HEK293 (cell line): Measurements from ENCODE around the gene CYP39A1.

Experiments used
- CTCF ChIA-PET: fragments of 350-600 bp; formaldehyde crosslinking; extraction: SDS; loops from one replicate; lab custom pipeline; 2021; ENCODE audit warnings: antibody characterized with exemption; lab: Yijun Ruan, JAX
- POLR2A ChIA-PET: fragments of 300-600 bp; formaldehyde crosslinking; extraction: SDS; loops from one replicate; lab custom pipeline; 2020; ENCODE audit warnings: antibody characterized with exemption, inconsistent platforms; lab: Yijun Ruan, JAX
- H3K27ac ChIP-seq: fragments of 200-500 bp; sonication (Bioruptor generic); 2 replicates; pipeline ENCODE4 v1.5.1; 2014; ENCODE audit warnings: low read depth, low read length, control low read depth, inconsistent platforms; ENCODE audit errors: extremely low read depth
- H3K36me3 ChIP-seq, 2 experiments: fragments of 200-500 bp in 1 of 2; sonication (Bioruptor generic) in 1 of 2; 1 replicate in 1 of 2; 2 replicates in 1 of 2; pipeline ENCODE4 v1.5.1; 2014 to 2017; ENCODE audit warnings: inconsistent platforms in 2 of 2, low read length in 2 of 2; ENCODE audit not compliant: control insufficient read depth in 2 of 2, insufficient read depth in 1 of 2
- H3K4me1 ChIP-seq: fragments of 200-500 bp; sonication (Bioruptor generic); 2 replicates; pipeline ENCODE4 v1.5.1; 2014; ENCODE audit warnings: mild to moderate bottlenecking, low read length, inconsistent platforms; ENCODE audit not compliant: control insufficient read depth, insufficient read depth
- H3K4me3 ChIP-seq: 2 replicates; pipeline ENCODE4 v1.5.1; 2011; ENCODE audit warnings: low read depth, mild to moderate bottlenecking, control low read depth, low read length, moderate library complexity
- H3K9me3 ChIP-seq: fragments of 200-500 bp; sonication (Bioruptor generic); 2 replicates; pipeline ENCODE4 v1.5.1; 2014; ENCODE audit warnings: low read depth, low read length, inconsistent platforms; ENCODE audit not compliant: control insufficient read depth, insufficient read depth
- GFI1B ChIP-seq: fragments of 450-650 bp; formaldehyde crosslinking; IDR thresholded peaks from 2 replicates; pipeline ENCODE4 v1.5.1; 2016; ENCODE audit warnings: missing biosample characterization, missing genetic modification characterization
- HOXD13 ChIP-seq: sonication (generic); formaldehyde crosslinking; IDR thresholded peaks from 2 replicates; pipeline ENCODE4 v1.8.0; 2022; ENCODE audit warnings: missing genetic modification reagents, borderline replicate concordance
- KLF1 ChIP-seq: fragments of 450-650 bp; formaldehyde crosslinking; IDR thresholded peaks from 2 replicates; pipeline ENCODE4 v1.5.1; 2016; ENCODE audit warnings: missing biosample characterization, missing genetic modification characterization
- KLF10 ChIP-seq: fragments of 450-650 bp; IDR thresholded peaks from 2 replicates; pipeline ENCODE4 v1.5.1; 2018; ENCODE audit warnings: missing biosample characterization, mild to moderate bottlenecking, missing genetic modification characterization
- KLF16 ChIP-seq: fragments of 450-650 bp; formaldehyde crosslinking; IDR thresholded peaks from 2 replicates; pipeline ENCODE4 v1.5.1; 2017; ENCODE audit warnings: missing biosample characterization, missing genetic modification characterization
- SCRT2 ChIP-seq: fragments of 450-650 bp; formaldehyde crosslinking; IDR thresholded peaks from 2 replicates; pipeline ENCODE4 v1.5.1; 2016; ENCODE audit warnings: missing biosample characterization, missing genetic modification characterization
- TCF7L2 ChIP-seq: IDR thresholded peaks from 2 replicates; pipeline ENCODE4 v1.6.1; 2011; ENCODE audit warnings: low read depth, mild to moderate bottlenecking, inconsistent platforms, low read length, moderate library complexity, borderline replicate concordance
- WT1 ChIP-seq: fragments of 450-650 bp; formaldehyde crosslinking; IDR thresholded peaks from 2 replicates; pipeline ENCODE4 v1.5.1; 2016; ENCODE audit warnings: missing biosample characterization, missing genetic modification characterization
- ZNF138 ChIP-seq: fragments of 450-650 bp; formaldehyde crosslinking; IDR thresholded peaks from 2 replicates; pipeline ENCODE4 v1.5.1; 2016; ENCODE audit warnings: missing biosample characterization, missing genetic modification characterization, borderline replicate concordance
- ZNF19 ChIP-seq: fragments of 450-650 bp; formaldehyde crosslinking; IDR thresholded peaks from 2 replicates; pipeline ENCODE4; 2016; ENCODE audit warnings: missing biosample characterization, missing genetic modification characterization, low read depth
- ZNF423 ChIP-seq: fragments of 450-650 bp; formaldehyde crosslinking; IDR thresholded peaks from 2 replicates; pipeline ENCODE4 v1.5.1; 2016; ENCODE audit warnings: missing biosample characterization, missing genetic modification characterization
- ZNF514 ChIP-seq: fragments of 450-650 bp; formaldehyde crosslinking; IDR thresholded peaks from 2 replicates; pipeline ENCODE4 v1.5.1; 2016; ENCODE audit warnings: missing biosample characterization, missing genetic modification characterization
- ZNF629 ChIP-seq: fragments of 450-650 bp; formaldehyde crosslinking; IDR thresholded peaks from 2 replicates; pipeline ENCODE4 v1.5.1; 2017; ENCODE audit warnings: missing biosample characterization, missing genetic modification characterization
- ZNF776 ChIP-seq: fragments of 450-650 bp; formaldehyde crosslinking; IDR thresholded peaks from 2 replicates; pipeline ENCODE4 v1.5.0; 2017; ENCODE audit warnings: missing biosample characterization, missing genetic modification characterization, borderline replicate concordance
- ZNF837 ChIP-seq: fragments of 450-650 bp; formaldehyde crosslinking; IDR thresholded peaks from 2 replicates; pipeline ENCODE4 v1.5.1; 2016; ENCODE audit warnings: missing biosample characterization, missing genetic modification characterization
- TF ChIP-seq, protein P1 (sequence below): fragments of 450-650 bp; formaldehyde crosslinking; IDR thresholded peaks from 2 replicates; pipeline ENCODE4 v1.5.1; 2016; ENCODE audit warnings: missing biosample characterization, missing genetic modification characterization
- TF ChIP-seq, protein P2 (sequence below): fragments of 450-650 bp; formaldehyde crosslinking; IDR thresholded peaks from 2 replicates; pipeline ENCODE4 v1.5.1; 2017; ENCODE audit warnings: missing biosample characterization, missing genetic modification characterization
- TF ChIP-seq, protein P3 (sequence below): fragments of 450-650 bp; formaldehyde crosslinking; IDR thresholded peaks from 2 replicates; pipeline ENCODE4 v1.5.1; 2016; ENCODE audit warnings: missing biosample characterization, missing genetic modification characterization, borderline replicate concordance
- TF ChIP-seq, protein P4 (sequence below): fragments of 450-650 bp; formaldehyde crosslinking; IDR thresholded peaks from 2 replicates; pipeline ENCODE4 v1.5.1; 2016; ENCODE audit warnings: missing biosample characterization, missing genetic modification characterization, low read depth

CYP39A1 gene

DNA sequence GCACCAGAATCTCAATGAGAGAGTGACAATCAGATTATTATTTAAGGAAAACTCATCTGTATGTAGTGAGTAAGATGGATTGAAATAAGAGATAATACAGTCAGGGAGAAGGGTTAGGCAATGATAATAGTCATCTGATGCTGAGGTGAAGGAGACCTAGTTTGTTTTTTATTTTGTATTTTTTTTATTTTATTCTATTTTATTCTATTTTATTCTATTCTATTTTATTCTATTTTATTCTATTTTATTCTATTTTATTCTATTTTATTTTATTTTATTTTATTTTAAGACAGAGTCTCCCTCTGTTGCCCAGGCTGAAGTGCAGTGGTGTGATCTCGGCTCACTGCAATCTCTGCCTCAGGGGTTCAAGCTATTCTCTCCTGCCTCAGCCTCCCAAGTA, 88.7 kb downstream of the CYP39A1 start:
- Histone ChIP-seq H3K27ac (no peak overlapping the region), H3K4me1 (no peaks in the 10 kb centered on the region), H3K9me3 (no peaks in the 10 kb centered on the region), H3K4me3 (no peak overlapping the region), H3K36me3 (no peaks in the 10 kb centered on the region)
- ChIA-PET CTCF (no interaction called here), POLR2A (no interaction called here)
- no peak for TF ChIP-seq KLF1 (tag by site-specific recombination)
- no peak for TF ChIP-seq SCRT2
- no peak for TF ChIP-seq ZNF629 (tag by site-specific recombination)
- no peak for TF ChIP-seq KLF10 (tag by site-specific recombination)
- TF ChIP-seq, protein P1, sequence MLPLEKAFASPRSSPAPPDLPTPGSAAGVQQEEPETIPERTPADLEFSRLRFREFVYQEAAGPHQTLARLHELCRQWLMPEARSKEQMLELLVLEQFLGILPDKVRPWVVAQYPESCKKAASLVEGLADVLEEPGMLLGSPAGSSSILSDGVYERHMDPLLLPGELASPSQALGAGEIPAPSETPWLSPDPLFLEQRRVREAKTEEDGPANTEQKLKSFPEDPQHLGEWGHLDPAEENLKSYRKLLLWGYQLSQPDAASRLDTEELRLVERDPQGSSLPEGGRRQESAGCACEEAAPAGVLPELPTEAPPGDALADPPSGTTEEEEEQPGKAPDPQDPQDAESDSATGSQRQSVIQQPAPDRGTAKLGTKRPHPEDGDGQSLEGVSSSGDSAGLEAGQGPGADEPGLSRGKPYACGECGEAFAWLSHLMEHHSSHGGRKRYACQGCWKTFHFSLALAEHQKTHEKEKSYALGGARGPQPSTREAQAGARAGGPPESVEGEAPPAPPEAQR (tag by site-specific recombination), result no peak
- TF ChIP-seq, protein P2, sequence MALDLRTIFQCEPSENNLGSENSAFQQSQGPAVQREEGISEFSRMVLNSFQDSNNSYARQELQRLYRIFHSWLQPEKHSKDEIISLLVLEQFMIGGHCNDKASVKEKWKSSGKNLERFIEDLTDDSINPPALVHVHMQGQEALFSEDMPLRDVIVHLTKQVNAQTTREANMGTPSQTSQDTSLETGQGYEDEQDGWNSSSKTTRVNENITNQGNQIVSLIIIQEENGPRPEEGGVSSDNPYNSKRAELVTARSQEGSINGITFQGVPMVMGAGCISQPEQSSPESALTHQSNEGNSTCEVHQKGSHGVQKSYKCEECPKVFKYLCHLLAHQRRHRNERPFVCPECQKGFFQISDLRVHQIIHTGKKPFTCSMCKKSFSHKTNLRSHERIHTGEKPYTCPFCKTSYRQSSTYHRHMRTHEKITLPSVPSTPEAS, result no peak
- TF ChIP-seq ZNF514, result no peak
- TF ChIP-seq WT1 (tag by site-specific recombination), result no peak
- no peak for TF ChIP-seq ZNF776 (tag by site-specific recombination)
- no peak for TF ChIP-seq GFI1B (tag by site-specific recombination)
- TF ChIP-seq TCF7L2, result no peak
- no peak for TF ChIP-seq HOXD13 (CRISPR knock-in tag)
- no peak for TF ChIP-seq KLF16 (tag by site-specific recombination)
- TF ChIP-seq, protein P3, sequence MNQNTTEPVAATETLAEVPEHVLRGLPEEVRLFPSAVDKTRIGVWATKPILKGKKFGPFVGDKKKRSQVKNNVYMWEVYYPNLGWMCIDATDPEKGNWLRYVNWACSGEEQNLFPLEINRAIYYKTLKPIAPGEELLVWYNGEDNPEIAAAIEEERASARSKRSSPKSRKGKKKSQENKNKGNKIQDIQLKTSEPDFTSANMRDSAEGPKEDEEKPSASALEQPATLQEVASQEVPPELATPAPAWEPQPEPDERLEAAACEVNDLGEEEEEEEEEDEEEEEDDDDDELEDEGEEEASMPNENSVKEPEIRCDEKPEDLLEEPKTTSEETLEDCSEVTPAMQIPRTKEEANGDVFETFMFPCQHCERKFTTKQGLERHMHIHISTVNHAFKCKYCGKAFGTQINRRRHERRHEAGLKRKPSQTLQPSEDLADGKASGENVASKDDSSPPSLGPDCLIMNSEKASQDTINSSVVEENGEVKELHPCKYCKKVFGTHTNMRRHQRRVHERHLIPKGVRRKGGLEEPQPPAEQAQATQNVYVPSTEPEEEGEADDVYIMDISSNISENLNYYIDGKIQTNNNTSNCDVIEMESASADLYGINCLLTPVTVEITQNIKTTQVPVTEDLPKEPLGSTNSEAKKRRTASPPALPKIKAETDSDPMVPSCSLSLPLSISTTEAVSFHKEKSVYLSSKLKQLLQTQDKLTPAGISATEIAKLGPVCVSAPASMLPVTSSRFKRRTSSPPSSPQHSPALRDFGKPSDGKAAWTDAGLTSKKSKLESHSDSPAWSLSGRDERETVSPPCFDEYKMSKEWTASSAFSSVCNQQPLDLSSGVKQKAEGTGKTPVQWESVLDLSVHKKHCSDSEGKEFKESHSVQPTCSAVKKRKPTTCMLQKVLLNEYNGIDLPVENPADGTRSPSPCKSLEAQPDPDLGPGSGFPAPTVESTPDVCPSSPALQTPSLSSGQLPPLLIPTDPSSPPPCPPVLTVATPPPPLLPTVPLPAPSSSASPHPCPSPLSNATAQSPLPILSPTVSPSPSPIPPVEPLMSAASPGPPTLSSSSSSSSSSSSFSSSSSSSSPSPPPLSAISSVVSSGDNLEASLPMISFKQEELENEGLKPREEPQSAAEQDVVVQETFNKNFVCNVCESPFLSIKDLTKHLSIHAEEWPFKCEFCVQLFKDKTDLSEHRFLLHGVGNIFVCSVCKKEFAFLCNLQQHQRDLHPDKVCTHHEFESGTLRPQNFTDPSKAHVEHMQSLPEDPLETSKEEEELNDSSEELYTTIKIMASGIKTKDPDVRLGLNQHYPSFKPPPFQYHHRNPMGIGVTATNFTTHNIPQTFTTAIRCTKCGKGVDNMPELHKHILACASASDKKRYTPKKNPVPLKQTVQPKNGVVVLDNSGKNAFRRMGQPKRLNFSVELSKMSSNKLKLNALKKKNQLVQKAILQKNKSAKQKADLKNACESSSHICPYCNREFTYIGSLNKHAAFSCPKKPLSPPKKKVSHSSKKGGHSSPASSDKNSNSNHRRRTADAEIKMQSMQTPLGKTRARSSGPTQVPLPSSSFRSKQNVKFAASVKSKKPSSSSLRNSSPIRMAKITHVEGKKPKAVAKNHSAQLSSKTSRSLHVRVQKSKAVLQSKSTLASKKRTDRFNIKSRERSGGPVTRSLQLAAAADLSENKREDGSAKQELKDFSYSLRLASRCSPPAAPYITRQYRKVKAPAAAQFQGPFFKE, result no peak

DNA sequence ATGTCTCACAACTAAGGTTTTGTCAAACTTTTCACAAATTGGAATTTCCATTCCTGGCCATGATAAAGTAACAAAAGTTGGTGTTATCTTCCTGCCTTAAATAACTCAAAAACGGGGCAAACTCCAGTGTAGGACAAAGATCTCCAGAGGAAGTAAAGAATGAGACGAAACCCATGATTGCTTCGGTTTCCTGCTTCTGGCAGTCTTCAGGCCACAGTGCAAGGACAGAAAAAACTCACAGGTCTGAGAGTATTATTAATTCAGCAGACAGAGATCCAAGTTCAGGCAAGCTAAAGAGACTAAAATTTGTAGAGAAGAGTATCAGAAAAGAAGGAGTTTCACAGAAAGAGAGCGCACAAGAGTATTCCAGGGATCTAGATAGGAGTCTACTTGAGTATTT, 96.6 kb downstream of the CYP39A1 start:
- CTCF ChIA-PET, result interaction anchor here (0.7 kb wide), 1 partner anchor 84 kb away, joined by 3 read pairs; no protein-coding TSS in a partner anchor
- H3K27ac ChIP-seq, result no peak overlapping the region
- POLR2A ChIA-PET, result no interaction called here
- no peak overlapping the region for H3K4me3 ChIP-seq
- no peaks in the 10 kb centered on the region for H3K36me3 ChIP-seq
- H3K4me1 ChIP-seq, result no peaks in the 10 kb centered on the region
- no peaks in the 10 kb centered on the region for H3K9me3 ChIP-seq
- no peak for TF ChIP-seq ZNF423 (tag by site-specific recombination)
- no peak for TF ChIP-seq ZNF19
- TF ChIP-seq SCRT2, result no peak
- TF ChIP-seq, protein P3, result no peak
- TF ChIP-seq, protein P4, sequence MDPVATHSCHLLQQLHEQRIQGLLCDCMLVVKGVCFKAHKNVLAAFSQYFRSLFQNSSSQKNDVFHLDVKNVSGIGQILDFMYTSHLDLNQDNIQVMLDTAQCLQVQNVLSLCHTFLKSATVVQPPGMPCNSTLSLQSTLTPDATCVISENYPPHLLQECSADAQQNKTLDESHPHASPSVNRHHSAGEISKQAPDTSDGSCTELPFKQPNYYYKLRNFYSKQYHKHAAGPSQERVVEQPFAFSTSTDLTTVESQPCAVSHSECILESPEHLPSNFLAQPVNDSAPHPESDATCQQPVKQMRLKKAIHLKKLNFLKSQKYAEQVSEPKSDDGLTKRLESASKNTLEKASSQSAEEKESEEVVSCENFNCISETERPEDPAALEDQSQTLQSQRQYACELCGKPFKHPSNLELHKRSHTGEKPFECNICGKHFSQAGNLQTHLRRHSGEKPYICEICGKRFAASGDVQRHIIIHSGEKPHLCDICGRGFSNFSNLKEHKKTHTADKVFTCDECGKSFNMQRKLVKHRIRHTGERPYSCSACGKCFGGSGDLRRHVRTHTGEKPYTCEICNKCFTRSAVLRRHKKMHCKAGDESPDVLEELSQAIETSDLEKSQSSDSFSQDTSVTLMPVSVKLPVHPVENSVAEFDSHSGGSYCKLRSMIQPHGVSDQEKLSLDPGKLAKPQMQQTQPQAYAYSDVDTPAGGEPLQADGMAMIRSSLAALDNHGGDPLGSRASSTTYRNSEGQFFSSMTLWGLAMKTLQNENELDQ (tag by site-specific recombination), result no peak
- TF ChIP-seq ZNF837 (tag by site-specific recombination), result no peak
- no peak for TF ChIP-seq ZNF514
- TF ChIP-seq ZNF138 (tag by site-specific recombination), result no peak
